Measurements from ENCODE around the gene GTF3C4. TPM values are rescaled to one million over a fixed set of nuclear protein-coding genes. Genes with fewer than 3 reads are reported as not detected.
A peak's percentile ranks its signal among the peaks of the same experiment; 100 is the strongest.

Gene GTF3C4, protein sequence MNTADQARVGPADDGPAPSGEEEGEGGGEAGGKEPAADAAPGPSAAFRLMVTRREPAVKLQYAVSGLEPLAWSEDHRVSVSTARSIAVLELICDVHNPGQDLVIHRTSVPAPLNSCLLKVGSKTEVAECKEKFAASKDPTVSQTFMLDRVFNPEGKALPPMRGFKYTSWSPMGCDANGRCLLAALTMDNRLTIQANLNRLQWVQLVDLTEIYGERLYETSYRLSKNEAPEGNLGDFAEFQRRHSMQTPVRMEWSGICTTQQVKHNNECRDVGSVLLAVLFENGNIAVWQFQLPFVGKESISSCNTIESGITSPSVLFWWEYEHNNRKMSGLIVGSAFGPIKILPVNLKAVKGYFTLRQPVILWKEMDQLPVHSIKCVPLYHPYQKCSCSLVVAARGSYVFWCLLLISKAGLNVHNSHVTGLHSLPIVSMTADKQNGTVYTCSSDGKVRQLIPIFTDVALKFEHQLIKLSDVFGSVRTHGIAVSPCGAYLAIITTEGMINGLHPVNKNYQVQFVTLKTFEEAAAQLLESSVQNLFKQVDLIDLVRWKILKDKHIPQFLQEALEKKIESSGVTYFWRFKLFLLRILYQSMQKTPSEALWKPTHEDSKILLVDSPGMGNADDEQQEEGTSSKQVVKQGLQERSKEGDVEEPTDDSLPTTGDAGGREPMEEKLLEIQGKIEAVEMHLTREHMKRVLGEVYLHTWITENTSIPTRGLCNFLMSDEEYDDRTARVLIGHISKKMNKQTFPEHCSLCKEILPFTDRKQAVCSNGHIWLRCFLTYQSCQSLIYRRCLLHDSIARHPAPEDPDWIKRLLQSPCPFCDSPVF
- total RNA-seq: 10 to 100 TPM; 11.4 to 11.7 TPM

GRCh38 chr9:132670457-132671391, at the start of gene GTF3C4:
TSS of gene GTF3C4 (plus strand) at chr9:132670464. CDS start at chr9:132670599, 135 bp downstream.
- peak; percentile 62 for ATAC-seq (ENCODE audit: low read depth)
- no peaks in the 10 kb centered on the region for H3K27me3 Mint-ChIP-seq
- H3K4me3 Mint-ChIP-seq: peak within 1 kb of the TSS; percentile 92
- POLR2A ChIA-PET: interaction anchor here (0.5 to 3.4 kb wide), 8 partner anchors 9 to 591 kb away, joined by 3 to 35 read pairs (median 4); partner anchors contain the start of gene MED27
- H3K27ac Mint-ChIP-seq: peak within 1 kb of the TSS; percentile 88
- peaks cover 8% of the 10 kb centered on the region for H3K36me3 Mint-ChIP-seq
- peak; percentile 92 for DNase-seq
- no peaks in the 10 kb centered on the region for H3K9me3 Mint-ChIP-seq
- H3K4me1 Mint-ChIP-seq: peaks cover 33% of the 10 kb centered on the region

- no peaks in the 10 kb centered on the region for H3K27me3 Mint-ChIP-seq
- H3K9me3 Mint-ChIP-seq: no peaks in the 10 kb centered on the region
- ATAC-seq (ENCODE audit: low read depth) (no peak), DNase-seq (no peak)
- POLR2A ChIA-PET: no interaction called here
- H3K27ac Mint-ChIP-seq: no peak overlapping the region
- H3K4me3 Mint-ChIP-seq: no peak overlapping the region
- H3K4me1 Mint-ChIP-seq: peaks cover under 1% of the 10 kb centered on the region
- H3K36me3 Mint-ChIP-seq: peaks cover 4% of the 10 kb centered on the region
Measured at GRCh38 chr9:132622159-132622558, 48.1 kb upstream of the GTF3C4 start.

- ATAC-seq (ENCODE audit: low read depth): no peak
- POLR2A ChIA-PET: no interaction called here
- H3K4me3 Mint-ChIP-seq: no peak overlapping the region
- H3K36me3 Mint-ChIP-seq: peaks cover 6% of the 10 kb centered on the region
- no peak for DNase-seq
- H3K27me3 Mint-ChIP-seq: no peaks in the 10 kb centered on the region
- no peak overlapping the region for H3K27ac Mint-ChIP-seq
- H3K4me1 Mint-ChIP-seq: no peaks in the 10 kb centered on the region
- H3K9me3 Mint-ChIP-seq: no peaks in the 10 kb centered on the region
Measured at GRCh38 chr9:132626285-132626684, 44.0 kb upstream of the GTF3C4 start.

DNA sequence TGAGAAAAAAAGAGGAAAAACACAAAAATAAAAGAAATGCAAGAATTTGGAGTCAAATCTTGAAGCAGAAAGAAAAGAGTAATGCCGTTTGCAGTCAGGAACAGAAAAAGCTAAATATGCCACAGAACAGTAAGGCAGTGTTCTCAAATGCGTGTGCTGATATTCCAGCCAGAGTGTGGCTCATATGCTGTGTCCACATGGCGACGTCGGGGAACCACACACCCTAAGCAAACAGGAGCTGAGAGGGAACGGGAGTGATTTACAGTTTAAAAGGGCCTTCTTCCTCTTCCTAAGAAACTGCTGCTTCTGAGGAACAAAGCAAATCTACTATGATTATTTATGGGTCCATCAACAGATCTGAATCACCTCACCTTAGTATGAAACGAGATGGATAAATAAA, 43.2 kb upstream of the GTF3C4 start:
- no peaks in the 10 kb centered on the region for H3K9me3 Mint-ChIP-seq
- peaks cover 6% of the 10 kb centered on the region for H3K36me3 Mint-ChIP-seq
- no peak overlapping the region for H3K27ac Mint-ChIP-seq
- ATAC-seq (ENCODE audit: low read depth) (no peak), DNase-seq (no peak)
- H3K27me3 Mint-ChIP-seq: no peaks in the 10 kb centered on the region
- H3K4me1 Mint-ChIP-seq: no peaks in the 10 kb centered on the region
- POLR2A ChIA-PET: no interaction called here
- H3K4me3 Mint-ChIP-seq: no peak overlapping the region

- POLR2A ChIA-PET: no interaction called here
- Mint-ChIP-seq H3K4me3 (no peak overlapping the region), H3K27me3 (no peaks in the 10 kb centered on the region), H3K9me3 (no peaks in the 10 kb centered on the region), H3K36me3 (peaks cover 6% of the 10 kb centered on the region), H3K4me1 (no peaks in the 10 kb centered on the region), H3K27ac (no peak overlapping the region)
- DNase-seq (no peak), ATAC-seq (ENCODE audit: low read depth) (no peak)
Measured at GRCh38 chr9:132627594-132627993, 42.7 kb upstream of the GTF3C4 start.

DNA sequence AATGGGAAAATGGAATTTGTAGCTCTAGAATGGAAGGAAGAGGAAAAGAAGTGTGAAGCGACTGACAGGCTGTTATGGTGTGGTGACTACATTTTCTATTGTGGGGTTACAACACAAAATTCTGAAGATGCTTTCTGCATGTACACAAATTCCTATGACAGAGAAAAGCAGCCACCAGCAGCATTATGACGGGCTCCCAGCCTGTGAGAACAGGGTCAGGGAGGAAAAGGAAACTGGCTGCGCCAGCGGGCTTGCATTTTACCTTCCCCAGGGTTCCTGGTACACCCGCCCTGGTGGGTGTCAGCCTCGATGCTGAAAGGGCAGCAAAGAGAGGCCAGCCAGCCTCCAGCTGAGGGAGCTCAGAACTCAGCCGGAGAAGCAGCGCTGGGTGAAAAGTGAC, 41.5 kb upstream of the GTF3C4 start:
- no peak for ATAC-seq (ENCODE audit: low read depth)
- POLR2A ChIA-PET: no interaction called here
- DNase-seq: no peak
- Mint-ChIP-seq H3K27ac (no peak overlapping the region), H3K27me3 (no peaks in the 10 kb centered on the region), H3K36me3 (peaks cover 6% of the 10 kb centered on the region), H3K4me3 (no peak overlapping the region), H3K9me3 (no peaks in the 10 kb centered on the region), H3K4me1 (no peaks in the 10 kb centered on the region)

DNA sequence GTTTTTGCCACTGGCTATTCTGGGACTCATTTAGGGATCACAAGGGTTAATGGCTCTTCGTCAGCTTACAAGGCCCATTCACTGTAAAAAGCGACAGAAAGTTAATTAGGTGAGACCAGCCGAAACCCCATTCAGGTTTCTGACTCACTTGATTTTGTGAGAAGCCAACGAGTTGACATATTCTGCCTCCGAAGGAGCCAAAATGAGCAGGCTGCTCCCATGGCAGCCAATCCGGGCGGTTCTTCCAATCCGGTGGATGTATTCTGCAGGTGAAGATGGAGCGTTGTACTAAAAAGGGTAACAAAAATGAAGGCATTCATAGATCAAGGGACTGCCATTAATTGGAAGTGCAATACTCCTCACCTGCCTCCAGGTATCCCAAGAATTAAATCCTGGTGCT, 40.1 kb upstream of the GTF3C4 start:
- Mint-ChIP-seq H3K4me1 (no peaks in the 10 kb centered on the region), H3K4me3 (no peak overlapping the region), H3K27me3 (no peaks in the 10 kb centered on the region), H3K27ac (no peak overlapping the region), H3K36me3 (peaks cover 5% of the 10 kb centered on the region), H3K9me3 (no peaks in the 10 kb centered on the region)
- POLR2A ChIA-PET: no interaction called here
- DNase-seq: no peak
- no peak for ATAC-seq (ENCODE audit: low read depth)

GRCh38 chr9:132630811-132631210, 39.5 kb upstream of the GTF3C4 start:
- peaks cover 4% of the 10 kb centered on the region for H3K36me3 Mint-ChIP-seq
- H3K27me3 Mint-ChIP-seq: no peaks in the 10 kb centered on the region

DNA sequence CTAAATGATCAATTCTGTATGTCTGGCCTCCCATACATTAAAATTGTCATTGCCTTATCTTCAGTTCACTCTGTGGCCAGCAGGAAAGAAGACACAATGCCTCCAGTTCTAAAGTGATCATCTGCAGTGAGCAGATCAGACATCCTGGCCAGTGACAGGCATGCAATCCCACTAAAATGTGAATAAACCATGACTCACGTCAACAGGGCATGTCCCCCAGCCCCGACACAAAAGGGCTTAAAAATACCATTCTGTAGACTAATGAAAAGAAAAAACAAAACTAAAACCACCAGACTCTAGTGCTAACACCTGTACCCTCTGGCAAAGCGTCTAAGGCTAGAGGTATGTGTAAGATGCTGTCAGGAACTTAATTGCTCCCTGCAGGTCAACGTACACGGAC, 39.0 kb upstream of the GTF3C4 start:
- Mint-ChIP-seq H3K27ac (no peak overlapping the region), H3K4me1 (no peaks in the 10 kb centered on the region), H3K9me3 (no peaks in the 10 kb centered on the region), H3K36me3 (peaks cover 4% of the 10 kb centered on the region), H3K27me3 (no peaks in the 10 kb centered on the region), H3K4me3 (no peak overlapping the region)
- ATAC-seq (ENCODE audit: low read depth) (no peak), DNase-seq (no peak)
- POLR2A ChIA-PET: no interaction called here

More at GRCh38 chr9:132630811-132631210, 39.5 kb upstream of the GTF3C4 start:
- Mint-ChIP-seq H3K4me3 (no peak overlapping the region), H3K27ac (no peak overlapping the region), H3K9me3 (no peaks in the 10 kb centered on the region), H3K4me1 (no peaks in the 10 kb centered on the region)
- POLR2A ChIA-PET: no interaction called here
- no peak for ATAC-seq (ENCODE audit: low read depth)
- no peak for DNase-seq

- H3K9me3 Mint-ChIP-seq: no peaks in the 10 kb centered on the region
- H3K27ac Mint-ChIP-seq: no peak overlapping the region
- H3K36me3 Mint-ChIP-seq: peaks cover 4% of the 10 kb centered on the region
Measured at GRCh38 chr9:132631685-132632084, 38.6 kb upstream of the GTF3C4 start.

DNA sequence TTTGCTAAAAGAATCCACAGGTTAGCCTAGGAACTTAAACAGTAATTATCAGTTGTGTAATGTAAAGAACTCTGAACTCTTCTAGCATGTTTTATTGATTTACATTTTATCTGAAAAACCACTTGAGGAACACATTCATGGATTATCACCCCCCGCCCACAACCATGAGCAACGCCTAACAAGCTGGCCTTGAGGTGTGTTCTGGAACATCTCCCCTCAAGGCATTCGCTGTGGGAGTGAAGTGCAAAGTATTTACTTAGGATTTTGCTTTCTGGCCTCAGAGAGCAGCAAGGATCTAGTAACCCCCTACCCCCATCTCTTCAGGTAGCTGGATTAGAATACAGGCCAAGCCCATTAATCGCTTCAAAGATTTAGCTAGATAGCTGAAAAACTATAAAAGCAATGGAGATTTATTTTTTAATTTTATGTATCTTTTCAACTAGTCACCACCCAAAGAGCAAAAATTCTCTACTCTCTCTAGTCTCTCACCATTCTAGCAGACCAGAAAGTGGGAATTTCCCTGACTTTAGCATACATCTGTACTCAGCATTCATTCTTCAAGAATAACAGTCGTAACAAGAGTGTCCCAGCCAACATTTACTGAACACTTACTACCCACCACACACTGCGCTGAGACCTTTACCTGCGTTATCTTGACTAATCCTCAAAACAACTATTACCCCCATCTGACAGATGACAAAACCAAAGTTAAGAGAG, 37.7 kb upstream of the GTF3C4 start:
- peaks cover 5% of the 10 kb centered on the region for H3K36me3 Mint-ChIP-seq
- POLR2A ChIA-PET: interaction anchor here (0.6 kb wide), 1 partner anchor 89 kb away, joined by 5 read pairs; no protein-coding TSS in a partner anchor
- no peak overlapping the region for H3K27ac Mint-ChIP-seq
- ATAC-seq (ENCODE audit: low read depth) (no peak), DNase-seq (no peak)
- H3K4me3 Mint-ChIP-seq: no peak overlapping the region
- H3K4me1 Mint-ChIP-seq: no peaks in the 10 kb centered on the region
- no peaks in the 10 kb centered on the region for H3K9me3 Mint-ChIP-seq
- H3K27me3 Mint-ChIP-seq: no peaks in the 10 kb centered on the region

More at GRCh38 chr9:132631685-132632084, 38.6 kb upstream of the GTF3C4 start:
- Mint-ChIP-seq H3K4me1 (no peaks in the 10 kb centered on the region), H3K27me3 (no peaks in the 10 kb centered on the region), H3K4me3 (no peak overlapping the region)
- ATAC-seq (ENCODE audit: low read depth) (no peak), DNase-seq (no peak)
- POLR2A ChIA-PET: no interaction called here

- Mint-ChIP-seq H3K27ac (no peak overlapping the region), H3K4me1 (no peaks in the 10 kb centered on the region), H3K9me3 (no peaks in the 10 kb centered on the region), H3K4me3 (no peak overlapping the region), H3K27me3 (no peaks in the 10 kb centered on the region), H3K36me3 (peaks cover 6% of the 10 kb centered on the region)
- no peak for ATAC-seq (ENCODE audit: low read depth)
- no peak for DNase-seq
- POLR2A ChIA-PET: no interaction called here
Measured at GRCh38 chr9:132634327-132634726, 35.9 kb upstream of the GTF3C4 start.
